CD4-positive, alpha-beta T cell treated with Interleukin-6 for 4 hours (primary cell): Measurements from ENCODE around the gene PTOV1.
A peak's percentile ranks its signal among the peaks of the same experiment; 100 is the strongest.

Experiments used
- DNase-seq: peaks from one replicate; pipeline ENCODE4 v3.0.0-alpha.2; 2020; ENCODE audit warnings: mixed read lengths

The PTOV1 gene

DNA sequence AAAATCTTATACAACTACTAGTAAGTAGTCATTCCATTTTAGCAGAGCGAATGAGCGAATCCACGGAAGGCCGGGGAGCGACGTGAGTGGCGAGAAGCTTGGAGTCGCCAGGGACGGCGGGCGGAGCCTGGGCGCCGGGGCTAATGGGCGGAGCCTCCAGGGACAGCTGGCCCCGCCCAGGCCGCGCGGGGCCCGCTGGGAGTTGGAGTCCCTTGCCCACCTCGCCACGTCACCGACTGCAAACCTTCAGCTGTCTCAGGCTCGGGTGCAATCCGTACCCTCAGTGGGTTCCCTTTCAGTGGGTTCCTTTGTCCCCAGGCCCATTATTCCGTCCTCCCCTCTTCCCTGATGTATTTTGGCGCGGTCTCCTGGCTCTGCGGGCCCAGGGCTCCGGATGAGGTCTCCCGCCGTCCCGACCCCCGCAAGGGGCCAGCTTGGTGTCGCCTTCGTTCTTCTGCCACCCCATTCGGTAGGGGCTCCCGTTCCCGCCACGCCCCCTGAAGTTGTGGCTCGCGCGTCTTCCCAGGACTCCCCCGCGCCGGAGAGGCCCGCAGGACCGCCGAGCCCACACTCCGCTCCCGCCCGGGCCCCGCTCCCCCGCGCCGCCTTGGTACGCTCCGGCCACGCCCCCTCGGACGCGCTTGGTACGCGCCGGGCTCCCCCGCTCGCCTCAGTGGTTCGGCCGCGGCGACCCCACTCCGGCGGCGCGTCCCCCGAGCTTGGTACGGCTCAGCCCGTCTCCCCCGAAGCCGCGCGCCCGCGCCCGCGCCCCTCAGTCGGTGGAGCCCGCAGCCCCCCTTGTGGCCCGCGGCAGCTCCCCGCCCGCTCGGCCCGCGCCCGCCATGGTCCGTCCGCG, at the start of gene PTOV1:
Gene PTOV1, plus strand, starts transcription at position 673 of the 856 bp plus-strand sequence.
- peak; percentile 91 for DNase-seq

DNA sequence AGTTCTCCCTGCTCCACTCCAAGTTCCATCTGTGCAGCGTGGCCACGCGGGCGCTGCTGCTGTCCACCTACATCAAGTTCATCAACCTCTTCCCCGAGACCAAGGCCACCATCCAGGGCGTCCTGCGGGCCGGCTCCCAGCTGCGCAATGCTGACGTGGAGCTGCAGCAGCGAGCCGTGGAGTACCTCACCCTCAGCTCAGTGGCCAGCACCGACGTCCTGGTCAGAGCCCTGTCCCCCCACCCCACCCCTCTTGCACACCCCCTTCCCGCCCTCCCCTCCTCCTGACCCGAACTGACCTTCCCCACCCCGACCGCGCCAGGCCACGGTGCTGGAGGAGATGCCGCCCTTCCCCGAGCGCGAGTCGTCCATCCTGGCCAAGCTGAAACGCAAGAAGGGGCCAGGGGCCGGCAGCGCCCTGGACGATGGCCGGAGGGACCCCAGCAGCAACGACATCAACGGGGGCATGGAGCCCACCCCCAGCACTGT, 49.5 kb upstream of the PTOV1 start:
- DNase-seq = no peak

- DNase-seq = no peak
Observed at GRCh38 chr19:49801966-49802661, 48.8 kb upstream of the PTOV1 start.

DNA sequence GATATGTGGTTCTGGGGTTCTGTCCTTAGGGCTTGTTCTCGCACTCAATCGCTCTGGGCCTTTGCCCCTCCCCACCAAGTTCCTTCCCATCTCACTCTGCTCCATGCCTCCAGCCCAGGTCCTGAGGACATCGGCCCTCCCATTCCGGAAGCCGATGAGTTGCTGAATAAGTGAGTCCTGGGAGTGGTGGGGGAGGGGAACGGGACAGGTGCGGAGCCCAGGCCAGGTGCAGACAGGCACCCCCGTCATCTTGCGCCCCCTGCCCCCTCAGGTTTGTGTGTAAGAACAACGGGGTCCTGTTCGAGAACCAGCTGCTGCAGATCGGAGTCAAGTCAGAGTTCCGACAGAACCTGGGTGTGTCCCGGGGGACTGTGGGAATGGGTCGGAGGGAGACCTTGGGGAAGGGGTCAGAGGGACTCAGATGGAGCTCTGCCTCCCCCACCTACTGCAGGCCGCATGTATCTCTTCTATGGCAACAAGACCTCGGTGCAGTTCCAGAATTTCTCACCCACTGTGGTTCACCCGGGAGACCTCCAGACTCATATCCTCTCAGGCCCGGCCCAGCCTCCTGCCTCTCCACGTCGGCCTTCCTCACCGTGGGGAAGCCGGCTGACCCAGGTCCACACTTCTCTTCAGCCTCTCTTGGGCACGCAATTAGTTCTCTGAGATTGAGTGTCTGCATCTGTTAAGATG, 48.0 kb upstream of the PTOV1 start:
- DNase-seq = no peak

DNA sequence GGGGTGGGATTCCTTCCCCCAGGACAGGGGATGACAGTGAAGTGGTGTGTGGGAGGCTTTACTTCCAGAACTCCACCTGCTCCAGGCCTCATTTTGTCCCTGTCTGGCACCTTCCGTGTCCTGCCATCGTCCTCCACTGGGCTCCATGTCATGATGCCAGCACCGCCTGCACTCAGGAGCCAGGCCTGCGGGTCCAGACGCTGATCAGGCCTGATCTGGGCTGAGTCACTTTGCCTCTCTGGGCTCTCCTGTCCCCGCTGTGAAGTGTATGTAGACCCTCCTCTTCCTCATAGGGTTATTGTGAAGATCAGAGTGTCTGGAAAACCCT, 47.5 kb upstream of the PTOV1 start:
- DNase-seq = no peak

- DNase-seq = no peak
Observed at GRCh38 chr19:49805822-49806619, 44.9 kb upstream of the PTOV1 start.

GRCh38 chr19:49806620-49806959, 44.4 kb upstream of the PTOV1 start:
- DNase-seq = no peak

DNA sequence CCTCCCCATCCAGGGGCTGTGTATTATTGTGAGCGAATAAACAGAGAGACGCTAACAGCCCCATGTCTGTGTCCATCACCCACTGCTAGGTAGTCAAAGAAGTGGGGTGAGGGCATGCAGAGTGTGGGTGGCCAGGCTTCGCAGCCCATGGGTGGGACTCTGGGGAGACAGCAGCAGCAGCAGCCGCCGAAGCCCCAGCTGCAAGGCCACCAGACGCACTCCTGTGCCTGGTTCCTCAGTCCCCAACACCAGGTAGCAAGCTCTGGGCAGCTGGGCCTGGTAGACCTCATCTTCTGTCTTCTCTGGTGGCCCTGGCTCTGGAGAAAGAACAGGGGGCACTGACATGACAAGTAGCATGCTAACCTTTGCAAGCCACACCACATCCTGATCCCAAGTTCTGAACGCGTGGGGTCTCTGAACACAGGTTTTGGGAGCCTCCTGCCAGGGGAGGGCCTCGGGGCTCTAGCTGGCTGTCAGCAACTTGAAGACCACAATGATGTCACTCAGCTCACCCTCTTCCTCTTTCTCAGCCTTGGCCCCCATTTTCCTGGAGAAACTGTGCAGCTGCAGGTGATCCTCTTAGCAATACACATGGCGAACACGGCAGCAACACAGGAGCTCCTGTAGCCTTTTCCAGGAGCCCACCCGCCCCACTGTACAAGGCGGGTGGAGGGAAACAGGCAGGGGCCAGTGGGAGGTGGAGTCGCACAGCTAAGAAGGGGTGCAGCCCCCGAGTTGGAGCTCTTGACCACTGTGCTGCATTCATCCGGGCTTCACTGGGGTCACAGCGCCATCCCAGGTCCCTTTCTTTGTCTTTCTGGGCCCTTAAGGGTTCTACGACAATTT, 43.7 kb upstream of the PTOV1 start:
- no peak for DNase-seq

GRCh38 chr19:49807904-49808675, 42.9 kb upstream of the PTOV1 start:
- DNase-seq = no peak

- peak; percentile 94 for DNase-seq
Observed at GRCh38 chr19:49808711-49809159, 42.2 kb upstream of the PTOV1 start.

GRCh38 chr19:49809160-49809940, 41.6 kb upstream of the PTOV1 start:
- DNase-seq = peak; percentile 68

- no peak for DNase-seq
Observed at GRCh38 chr19:49809941-49810389, 41.0 kb upstream of the PTOV1 start.

DNA sequence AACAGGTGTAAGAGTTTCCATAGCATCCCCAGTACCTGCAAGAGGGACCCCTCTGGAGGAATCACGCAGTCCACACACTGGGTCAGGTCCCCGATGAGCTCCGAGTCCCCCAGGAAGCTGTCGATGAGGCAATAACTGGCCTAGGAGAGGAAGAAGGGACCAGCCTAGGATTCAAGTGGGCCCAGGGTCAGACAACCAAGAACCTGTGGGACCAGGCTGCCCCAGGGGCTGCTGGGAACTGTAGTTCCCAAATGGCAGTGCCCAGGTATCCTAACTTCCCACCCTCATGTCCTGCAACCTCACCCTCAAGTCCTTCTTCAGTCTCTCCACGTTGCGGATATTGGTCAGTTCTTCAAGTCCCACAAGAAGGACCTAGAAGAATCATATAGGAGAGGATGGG, 39.6 kb upstream of the PTOV1 start:
- no peak for DNase-seq

DNA sequence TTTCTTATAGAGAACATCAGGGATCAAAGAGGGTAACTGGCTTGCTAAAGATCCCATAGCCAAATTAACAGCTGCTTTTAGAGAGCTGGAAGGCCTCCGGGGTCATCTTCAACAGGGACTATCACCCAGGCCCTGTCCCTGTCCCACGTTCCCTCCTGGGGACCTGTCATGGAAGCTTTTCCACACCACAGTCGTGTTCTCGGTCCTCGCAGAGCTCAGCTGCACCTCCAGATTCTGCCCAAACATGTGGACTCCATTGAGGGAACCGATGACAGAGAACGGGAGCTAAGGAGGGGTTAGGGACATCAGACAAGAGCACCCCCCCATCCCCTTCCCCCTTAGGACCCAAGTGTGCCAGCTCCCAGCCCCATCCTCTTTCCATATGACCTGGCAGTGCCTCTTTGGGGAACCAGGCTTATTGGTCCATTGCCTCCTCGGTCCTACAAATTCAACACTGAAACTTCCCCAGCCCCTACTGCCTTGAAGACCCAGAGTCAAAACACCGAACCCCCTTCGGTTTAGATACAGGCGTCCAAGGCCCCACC, 38.4 kb upstream of the PTOV1 start:
- no peak for DNase-seq

GRCh38 chr19:49812997-49813861, 37.7 kb upstream of the PTOV1 start, which contains the start of gene FUZ:
TSS of gene FUZ (minus strand) at chr19:49813292. CDS start at chr19:49813106, 186 bp downstream.
- peak; percentile 95 for DNase-seq

GRCh38 chr19:49814010-49814409, 36.9 kb upstream of the PTOV1 start:
- DNase-seq = no peak

- no peak for DNase-seq
Observed at GRCh38 chr19:49816590-49816989, 34.4 kb upstream of the PTOV1 start.

DNA sequence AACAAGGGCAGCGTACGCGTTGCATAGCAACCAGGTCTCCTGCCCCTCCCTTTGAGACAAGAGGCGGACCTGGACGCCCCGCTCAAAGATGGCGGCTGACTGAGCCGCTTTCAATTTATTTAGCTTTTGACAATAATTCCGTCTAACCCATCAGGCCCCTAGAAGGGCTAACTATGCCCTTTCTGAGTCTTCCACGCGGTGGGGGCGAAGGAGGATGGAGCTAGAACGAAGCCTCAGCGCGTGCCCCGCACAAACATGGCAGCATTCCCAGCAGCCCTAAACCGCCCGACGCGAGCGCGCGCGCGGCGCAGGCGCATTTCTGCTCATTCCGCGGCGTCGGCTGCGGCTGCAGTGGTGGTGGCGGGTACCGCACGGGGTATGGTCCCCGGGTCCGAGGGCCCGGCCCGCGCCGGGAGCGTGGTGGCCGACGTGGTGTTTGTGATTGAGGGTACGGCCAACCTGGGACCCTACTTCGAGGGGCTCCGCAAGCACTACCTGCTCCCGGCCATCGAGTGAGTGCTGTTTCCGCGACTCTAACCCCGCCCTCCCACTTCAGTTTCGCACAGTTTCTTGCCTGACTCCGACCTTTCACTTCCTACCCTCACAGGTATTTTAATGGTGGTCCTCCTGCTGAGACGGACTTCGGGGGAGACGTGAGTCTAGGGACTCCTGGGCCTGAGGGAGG, 32.9 kb upstream of the PTOV1 start, which contains the start of gene MED25:
Gene MED25, plus strand, starts transcription at position 326 of the 685 bp plus-strand sequence. Its CDS starts 53 bp downstream, at position 379.
- DNase-seq = peak; percentile 87
